ENCODE data around the gene KRT79. TPM values are rescaled to one million over a fixed set of nuclear protein-coding genes. Genes with fewer than 3 reads are reported as not detected.

The KRT79 gene
- total RNA-seq, 1 donor from 2014 or later: not detected

DNA sequence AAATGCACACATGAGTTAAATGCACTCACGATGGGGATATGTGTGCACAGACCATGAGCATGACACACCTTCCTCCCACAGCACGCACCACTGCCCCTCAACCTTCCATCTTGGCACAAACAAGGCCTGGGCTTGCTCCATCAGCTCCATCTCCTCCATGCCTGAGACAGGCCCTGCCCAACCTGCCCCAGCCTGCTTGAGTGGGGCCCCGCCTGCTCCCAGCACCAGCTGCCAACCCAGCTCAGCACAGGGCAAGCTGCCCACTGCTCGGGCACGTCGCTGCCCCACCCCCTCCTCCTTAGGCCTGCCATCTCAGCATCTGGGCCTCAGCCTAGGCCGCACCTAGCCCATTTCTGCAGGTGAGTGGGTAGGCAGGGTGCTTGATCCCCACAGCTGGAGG lies 42.3 kb upstream of the KRT79 start:
- no peaks in the 10 kb centered on the region for H3K9me3 Mint-ChIP-seq
- no peak overlapping the region for H3K27ac Mint-ChIP-seq (ENCODE audit: unreplicated experiment)
- peaks cover 22% of the 10 kb centered on the region for H3K4me1 Mint-ChIP-seq
- no peak overlapping the region for H3K4me3 Mint-ChIP-seq
- TF ChIP-seq, protein P1, sequence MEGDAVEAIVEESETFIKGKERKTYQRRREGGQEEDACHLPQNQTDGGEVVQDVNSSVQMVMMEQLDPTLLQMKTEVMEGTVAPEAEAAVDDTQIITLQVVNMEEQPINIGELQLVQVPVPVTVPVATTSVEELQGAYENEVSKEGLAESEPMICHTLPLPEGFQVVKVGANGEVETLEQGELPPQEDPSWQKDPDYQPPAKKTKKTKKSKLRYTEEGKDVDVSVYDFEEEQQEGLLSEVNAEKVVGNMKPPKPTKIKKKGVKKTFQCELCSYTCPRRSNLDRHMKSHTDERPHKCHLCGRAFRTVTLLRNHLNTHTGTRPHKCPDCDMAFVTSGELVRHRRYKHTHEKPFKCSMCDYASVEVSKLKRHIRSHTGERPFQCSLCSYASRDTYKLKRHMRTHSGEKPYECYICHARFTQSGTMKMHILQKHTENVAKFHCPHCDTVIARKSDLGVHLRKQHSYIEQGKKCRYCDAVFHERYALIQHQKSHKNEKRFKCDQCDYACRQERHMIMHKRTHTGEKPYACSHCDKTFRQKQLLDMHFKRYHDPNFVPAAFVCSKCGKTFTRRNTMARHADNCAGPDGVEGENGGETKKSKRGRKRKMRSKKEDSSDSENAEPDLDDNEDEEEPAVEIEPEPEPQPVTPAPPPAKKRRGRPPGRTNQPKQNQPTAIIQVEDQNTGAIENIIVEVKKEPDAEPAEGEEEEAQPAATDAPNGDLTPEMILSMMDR (conservative IDR thresholded peaks at IDR 0.05): no peak
- DNase-seq (ENCODE audit: low read depth, low spot score): no peak
- H3K36me3 Mint-ChIP-seq (ENCODE audit: low read depth): no peaks in the 10 kb centered on the region
- peaks cover 43% of the 10 kb centered on the region for H3K27me3 Mint-ChIP-seq (ENCODE audit: low read depth)

DNA sequence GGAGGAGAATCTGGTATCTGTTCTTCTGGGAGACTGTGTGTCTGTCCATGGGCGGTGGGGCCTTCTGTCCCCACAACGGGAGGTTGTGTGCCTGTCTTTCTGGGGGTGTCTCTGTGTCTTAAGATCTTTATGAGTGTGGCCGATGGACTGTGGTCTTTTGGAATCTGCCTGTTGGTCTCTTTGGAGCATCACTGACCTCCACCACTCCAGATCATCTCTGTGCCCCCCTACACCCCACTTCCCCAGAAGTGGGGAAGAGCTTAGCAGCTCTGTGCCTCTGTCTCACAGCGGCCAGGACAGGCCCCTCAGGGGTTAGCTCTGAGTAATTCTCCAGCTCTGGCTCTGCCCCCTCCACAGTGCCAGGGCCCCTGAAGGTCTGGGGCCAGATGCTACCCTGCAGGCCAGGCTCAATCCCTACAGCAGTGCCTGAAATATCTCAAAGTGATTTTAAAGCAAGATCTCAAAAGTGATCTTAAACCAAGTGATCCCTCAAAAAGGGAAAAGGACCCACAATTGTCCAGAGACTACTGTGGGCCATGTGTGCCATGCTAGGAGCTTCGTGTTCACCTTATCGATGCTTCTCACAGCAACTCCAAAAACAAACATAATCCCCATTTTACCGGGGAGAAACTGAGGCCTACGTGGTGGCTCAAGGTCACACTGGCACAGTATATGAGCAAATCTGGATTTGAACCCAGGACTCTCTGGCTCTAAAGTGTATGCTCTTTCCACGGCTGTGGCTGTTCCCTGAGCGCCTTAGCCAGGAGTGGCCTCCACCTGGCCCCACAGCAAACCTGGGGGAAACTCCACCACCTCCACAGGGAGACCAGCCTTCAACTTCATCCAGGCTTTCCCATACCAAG lies 40.7 kb upstream of the KRT79 start:
- no peaks in the 10 kb centered on the region for H3K9me3 Mint-ChIP-seq
- H3K27ac Mint-ChIP-seq (ENCODE audit: unreplicated experiment): peak overlapping the region; percentile 15

DNA sequence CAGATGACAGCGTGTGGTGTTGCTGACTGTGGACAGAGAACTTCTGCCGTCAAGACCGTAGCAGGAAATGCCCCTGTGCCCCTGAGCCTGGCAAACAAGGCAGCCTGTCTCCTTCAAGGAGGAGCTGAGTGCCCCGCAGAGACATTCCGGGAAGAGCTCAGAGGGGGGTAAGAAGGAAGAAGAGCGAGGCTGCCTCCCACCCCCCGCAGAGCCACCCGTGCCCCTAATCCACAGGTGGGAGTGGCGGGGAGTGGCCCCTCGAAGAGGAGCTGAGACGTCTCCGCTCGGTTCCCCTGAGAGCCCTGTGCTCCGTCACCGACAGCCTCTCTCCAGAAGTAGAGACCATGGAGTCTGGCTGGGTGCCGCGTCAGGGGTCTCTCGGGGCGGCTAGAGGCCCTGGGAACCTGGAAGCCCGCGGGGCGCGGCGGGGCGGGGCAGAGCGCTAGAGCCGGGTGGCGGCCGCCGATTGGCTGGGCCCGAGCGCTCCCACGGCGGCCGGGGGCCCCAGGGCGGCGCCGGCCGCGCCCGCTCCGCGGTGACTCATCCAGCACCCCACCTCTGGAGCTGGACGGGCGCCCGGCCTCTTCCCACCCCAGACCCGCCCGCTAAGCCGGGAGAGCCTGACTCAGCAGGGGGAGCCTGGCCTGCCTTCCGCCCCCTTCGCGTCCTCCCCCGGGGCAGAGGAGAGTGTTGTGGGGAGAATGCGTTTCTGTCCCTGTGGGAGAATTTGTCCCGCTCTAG lies 39.9 kb upstream of the KRT79 start:
- Mint-ChIP-seq H3K27ac (ENCODE audit: unreplicated experiment) (peak overlapping the region; percentile 15), H3K9me3 (no peaks in the 10 kb centered on the region), H3K27me3 (ENCODE audit: low read depth) (peaks cover 34% of the 10 kb centered on the region), H3K36me3 (ENCODE audit: low read depth) (no peaks in the 10 kb centered on the region), H3K4me3 (peak overlapping the region; percentile 61), H3K4me1 (peaks cover 19% of the 10 kb centered on the region)
- peak; percentile 33 for DNase-seq (ENCODE audit: low read depth, low spot score)
- TF ChIP-seq, protein P1 (conservative IDR thresholded peaks at IDR 0.05): no peak

More for the DNA sequence above, 40.7 kb upstream of the KRT79 start:
- H3K36me3 Mint-ChIP-seq (ENCODE audit: low read depth): no peaks in the 10 kb centered on the region
- no peak for DNase-seq (ENCODE audit: low read depth, low spot score)
- H3K27me3 Mint-ChIP-seq (ENCODE audit: low read depth): peaks cover 35% of the 10 kb centered on the region
- TF ChIP-seq, protein P1 (conservative IDR thresholded peaks at IDR 0.05): no peak
- peak overlapping the region; percentile 61 for H3K4me3 Mint-ChIP-seq
- H3K4me1 Mint-ChIP-seq: peaks cover 21% of the 10 kb centered on the region

DNA sequence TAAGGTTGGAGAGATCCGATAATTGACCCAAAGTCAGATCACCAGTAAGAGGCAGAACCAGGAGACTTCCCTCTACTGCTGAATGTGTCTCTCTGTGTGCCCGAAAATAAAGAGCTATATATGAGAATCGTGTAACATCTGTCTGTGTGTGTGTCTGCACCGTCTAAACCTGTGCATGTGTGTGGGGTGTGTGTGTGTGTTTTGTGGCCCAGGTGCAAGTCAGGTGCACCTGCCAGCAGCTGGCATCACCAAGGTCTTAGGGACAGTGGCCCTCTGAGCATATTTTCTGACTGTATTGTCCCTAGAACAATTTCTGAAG lies 39.4 kb upstream of the KRT79 start:
- no peak for DNase-seq (ENCODE audit: low read depth, low spot score)
- TF ChIP-seq, protein P1 (conservative IDR thresholded peaks at IDR 0.05): no peak
- H3K4me1 Mint-ChIP-seq: peaks cover 19% of the 10 kb centered on the region
- H3K9me3 Mint-ChIP-seq: no peaks in the 10 kb centered on the region
- peaks cover 34% of the 10 kb centered on the region for H3K27me3 Mint-ChIP-seq (ENCODE audit: low read depth)
- no peak overlapping the region for H3K27ac Mint-ChIP-seq (ENCODE audit: unreplicated experiment)
- H3K36me3 Mint-ChIP-seq (ENCODE audit: low read depth): no peaks in the 10 kb centered on the region
- H3K4me3 Mint-ChIP-seq: peak overlapping the region; percentile 60

DNA sequence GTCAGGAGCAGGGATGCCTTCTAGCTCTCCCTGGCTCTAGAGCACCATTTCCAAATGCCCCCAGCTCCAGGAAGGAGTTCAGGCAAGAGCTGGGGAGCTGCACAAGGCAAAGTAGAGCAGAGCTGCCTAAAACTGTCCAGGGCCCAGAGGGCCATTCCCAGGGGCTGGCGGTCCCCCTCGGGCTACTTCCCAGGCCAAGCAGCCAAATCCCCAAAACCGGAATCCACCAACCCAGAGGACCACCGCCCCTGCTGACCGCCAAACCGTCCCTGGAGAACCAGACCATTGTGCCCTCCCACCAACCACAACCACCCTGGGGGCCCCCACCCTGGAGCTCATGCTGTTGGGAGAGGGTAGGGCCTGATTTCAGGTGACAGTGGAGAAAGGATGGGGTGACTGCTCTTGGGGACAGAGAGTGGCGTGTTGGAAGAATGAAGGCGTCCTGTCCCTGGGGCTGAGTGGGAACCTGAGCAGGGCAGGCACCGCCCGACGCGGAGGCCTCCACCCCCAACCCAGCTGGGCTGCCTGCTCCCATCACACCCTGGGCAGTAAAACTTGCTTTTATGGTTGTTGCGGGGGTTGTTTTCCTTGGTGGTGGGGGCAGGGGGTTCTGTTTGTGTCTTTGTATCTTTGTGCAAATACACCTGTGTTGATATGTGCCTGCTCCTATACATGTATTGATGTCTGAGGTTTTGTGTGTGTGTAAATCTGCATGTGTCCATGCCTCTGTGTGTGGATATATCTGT lies 38.7 kb upstream of the KRT79 start:
- H3K4me3 Mint-ChIP-seq: peak overlapping the region; percentile 60

More for the DNA sequence above, 38.7 kb upstream of the KRT79 start:
- TF ChIP-seq, protein P1 (conservative IDR thresholded peaks at IDR 0.05): no peak
- H3K4me1 Mint-ChIP-seq: peaks cover 19% of the 10 kb centered on the region
- H3K27me3 Mint-ChIP-seq (ENCODE audit: low read depth): peaks cover 34% of the 10 kb centered on the region
- DNase-seq (ENCODE audit: low read depth, low spot score): no peak
- no peaks in the 10 kb centered on the region for H3K9me3 Mint-ChIP-seq
- no peak overlapping the region for H3K27ac Mint-ChIP-seq (ENCODE audit: unreplicated experiment)
- H3K36me3 Mint-ChIP-seq (ENCODE audit: low read depth): no peaks in the 10 kb centered on the region
